ENCODE data around the gene PTPRK. TPM values are rescaled to one million over a fixed set of nuclear protein-coding genes. Genes with fewer than 3 reads are reported as not detected.

Gene PTPRK
- total RNA-seq, 4 donors from 2014 or later: 34.6 to 56.5 (median 47.0) TPM

GRCh38 chr6:128036808-128037570 lies 483.4 kb downstream of the PTPRK start:
- Histone ChIP-seq H3K27me3 (no peaks in the 10 kb centered on the region), H3K4me1 (no peaks in the 10 kb centered on the region), H3K27ac (no peak overlapping the region), H3K9me3 (no peaks in the 10 kb centered on the region), H3K36me3 (no peaks in the 10 kb centered on the region), H3K4me3 (replicated peaks in 1 of 3) (no peak overlapping the region)
- 86 to 87% methylated on average over 7 of the region's 7 CpGs for WGBS, 2 donors
- intact Hi-C loops (cut with DNase I): no loop called here
- DNase-seq: no peak
- TF ChIP-seq POLR2A (IDR thresholded peaks at IDR 0.05) (no peak), CTCF (IDR thresholded peaks at IDR 0.05) (no peak)

- no peak overlapping the region for H3K4me3 ChIP-seq (replicated peaks in 1 of 3)
- no peak for DNase-seq
- H3K27me3 ChIP-seq: no peaks in the 10 kb centered on the region
- intact Hi-C loops (cut with DNase I): no loop called here
- 89 to 94% methylated on average over 2 of the region's 2 CpGs for WGBS, 2 donors
- H3K27ac ChIP-seq: no peak overlapping the region
- TF ChIP-seq POLR2A (IDR thresholded peaks at IDR 0.05) (no peak), CTCF (IDR thresholded peaks at IDR 0.05) (no peak)
- H3K36me3 ChIP-seq: no peaks in the 10 kb centered on the region
- no peaks in the 10 kb centered on the region for H3K9me3 ChIP-seq
- H3K4me1 ChIP-seq: no peaks in the 10 kb centered on the region
These were observed 487.2 kb downstream of the PTPRK start for GRCh38 chr6:128033156-128033555.

- TF ChIP-seq POLR2A (IDR thresholded peaks at IDR 0.05) (no peak), CTCF (IDR thresholded peaks at IDR 0.05) (no peak)
- H3K36me3 ChIP-seq: no peaks in the 10 kb centered on the region
- no peaks in the 10 kb centered on the region for H3K4me1 ChIP-seq
- no peak overlapping the region for H3K27ac ChIP-seq
- H3K4me3 ChIP-seq (replicated peaks in 1 of 3): no peak overlapping the region
- DNase-seq: no peak
- intact Hi-C loops (cut with DNase I): no loop called here
- H3K9me3 ChIP-seq: no peaks in the 10 kb centered on the region
- WGBS, 2 donors: 76 to 78% methylated on average over 6 of the region's 6 CpGs
- no peaks in the 10 kb centered on the region for H3K27me3 ChIP-seq
These were observed 488.4 kb downstream of the PTPRK start for GRCh38 chr6:128032042-128032441.

GRCh38 chr6:128029826-128030225 lies 490.6 kb downstream of the PTPRK start:
- no peaks in the 10 kb centered on the region for H3K4me1 ChIP-seq
- H3K4me3 ChIP-seq (replicated peaks in 1 of 3): no peak overlapping the region
- no peak for DNase-seq
- no peak for TF ChIP-seq POLR2A (IDR thresholded peaks at IDR 0.05)
- no peak for TF ChIP-seq CTCF (IDR thresholded peaks at IDR 0.05)
- no peaks in the 10 kb centered on the region for H3K36me3 ChIP-seq
- no peaks in the 10 kb centered on the region for H3K27me3 ChIP-seq
- no peaks in the 10 kb centered on the region for H3K9me3 ChIP-seq
- 94 to 97% methylated on average over 1 of the region's 1 CpG for WGBS, 2 donors
- intact Hi-C loops (cut with DNase I): no loop called here
- H3K27ac ChIP-seq: no peak overlapping the region

- H3K36me3 ChIP-seq: no peaks in the 10 kb centered on the region
- DNase-seq: no peak
- no peaks in the 10 kb centered on the region for H3K4me1 ChIP-seq
- no peak overlapping the region for H3K27ac ChIP-seq
- H3K9me3 ChIP-seq: no peaks in the 10 kb centered on the region
- TF ChIP-seq CTCF (IDR thresholded peaks at IDR 0.05): no peak
- no peak for TF ChIP-seq POLR2A (IDR thresholded peaks at IDR 0.05)
- H3K4me3 ChIP-seq (replicated peaks in 1 of 3): no peak overlapping the region
- no peaks in the 10 kb centered on the region for H3K27me3 ChIP-seq
- intact Hi-C loops (cut with DNase I): no loop called here
These were observed 492.2 kb downstream of the PTPRK start for GRCh38 chr6:128028183-128028582.

Measured in thyroid gland (tissue), 4 donors.